NCI-H2196 (cell line): ENCODE results near the gene TIMP4.

Experiments
- DNase-seq: peaks from one replicate; lab custom pipeline; 2025; ENCODE audit not compliant: unreplicated experiment; lab: John Stamatoyannopoulos, UW

TIMP4 gene

DNA sequence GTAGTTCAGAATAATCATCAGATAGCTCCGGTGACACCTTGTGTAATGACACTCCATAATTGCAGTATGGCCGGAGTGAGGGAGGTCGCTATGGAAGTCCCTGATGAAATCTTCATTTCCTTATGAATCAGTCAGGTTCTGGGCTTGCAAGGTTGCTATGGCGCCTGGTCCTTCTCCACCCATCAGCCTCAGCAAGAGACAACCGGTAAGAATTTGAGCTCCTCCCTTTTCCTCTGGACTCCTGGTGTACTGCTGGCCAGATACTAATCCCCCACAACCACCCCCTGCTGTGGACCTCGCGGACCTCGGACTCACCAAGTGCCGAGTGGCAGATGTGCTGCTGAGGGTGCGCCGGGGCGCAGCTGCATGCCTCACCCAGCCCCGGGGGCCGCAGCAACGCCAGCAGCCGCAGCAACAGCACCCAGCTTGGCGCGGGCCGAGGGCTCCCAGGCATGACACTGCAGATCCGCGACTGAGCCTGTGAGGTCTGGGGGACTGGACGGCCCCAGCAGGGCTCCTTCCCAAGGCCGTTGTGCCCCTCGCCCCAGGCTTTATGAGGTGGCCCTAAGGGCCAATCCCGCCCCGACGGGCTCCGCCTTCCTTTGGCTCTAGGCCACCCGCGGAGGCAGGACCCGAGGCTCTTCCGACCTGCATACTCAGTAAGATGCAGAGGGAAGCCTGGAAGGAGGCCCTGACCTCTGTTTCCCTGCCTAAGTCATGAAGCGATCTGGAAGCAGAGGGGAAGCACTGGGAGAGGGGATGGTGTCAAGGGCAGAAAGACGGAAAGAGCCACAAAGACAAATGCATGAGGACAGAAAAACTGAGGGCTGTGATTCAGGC lies at the start of gene TIMP4:
Gene TIMP4, minus strand, starts transcription at position 526 of the 840 bp plus-strand sequence. Its CDS starts 72 bp downstream, at position 454.
- no peak for DNase-seq

DNA sequence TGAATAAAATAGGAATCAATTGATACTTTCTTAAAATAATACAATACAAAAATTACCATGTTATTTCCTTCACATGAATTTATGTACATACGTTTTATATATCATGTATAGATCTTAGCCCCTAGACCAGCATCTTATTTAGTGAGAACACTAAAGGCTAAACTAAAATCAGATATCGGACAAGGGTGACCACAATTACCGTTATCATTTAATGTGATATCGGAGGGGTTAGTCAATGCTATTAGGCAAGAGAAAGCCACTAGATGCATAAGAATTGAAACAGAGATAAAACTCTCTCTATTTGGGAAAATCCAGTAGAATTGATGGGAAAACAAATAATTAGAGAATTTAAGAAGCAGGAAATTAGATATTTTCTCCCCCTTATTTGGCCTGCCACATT lies 46.5 kb upstream of the TIMP4 start:
- DNase-seq: no peak

DNA sequence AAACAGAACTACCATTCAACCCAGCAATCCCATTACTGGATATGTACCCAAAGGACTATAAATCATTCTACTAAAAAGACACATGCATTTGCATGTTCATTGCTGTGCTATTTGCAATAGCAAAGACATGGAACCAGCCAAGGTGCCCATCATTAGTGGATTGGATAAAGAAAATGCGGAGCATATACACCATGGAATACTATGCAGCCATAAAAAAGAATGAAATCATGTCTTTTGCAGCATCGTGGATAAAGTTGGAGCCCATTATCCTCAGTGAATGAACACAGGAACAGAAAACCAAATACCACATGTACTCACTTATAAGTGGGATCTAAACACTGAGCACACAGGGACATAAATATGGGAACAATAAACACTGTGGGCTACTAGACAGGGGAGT lies 43.1 kb upstream of the TIMP4 start:
- no peak for DNase-seq

- no peak for DNase-seq
Observed at GRCh38 chr3:12198301-12198700, 39.6 kb upstream of the TIMP4 start.

DNA sequence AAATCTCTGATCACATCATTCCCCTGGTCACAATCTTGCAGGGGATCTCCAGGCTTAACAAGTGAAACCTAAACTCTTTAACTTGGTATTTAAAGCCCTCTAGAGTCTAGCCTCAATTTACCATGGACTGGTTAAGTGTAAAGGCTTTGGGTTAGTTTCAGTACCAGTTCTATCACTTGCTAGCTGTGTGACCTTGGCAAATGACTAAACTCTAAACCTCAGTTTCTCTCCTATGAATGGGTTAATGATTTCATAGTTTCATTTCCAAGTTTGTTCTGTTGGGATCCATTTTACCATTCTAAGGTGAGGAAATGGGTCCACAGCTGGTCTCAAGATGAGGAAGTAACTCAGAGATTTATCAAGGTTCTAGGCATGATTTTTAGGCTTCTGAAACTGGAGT lies 38.8 kb upstream of the TIMP4 start:
- no peak for DNase-seq

DNA sequence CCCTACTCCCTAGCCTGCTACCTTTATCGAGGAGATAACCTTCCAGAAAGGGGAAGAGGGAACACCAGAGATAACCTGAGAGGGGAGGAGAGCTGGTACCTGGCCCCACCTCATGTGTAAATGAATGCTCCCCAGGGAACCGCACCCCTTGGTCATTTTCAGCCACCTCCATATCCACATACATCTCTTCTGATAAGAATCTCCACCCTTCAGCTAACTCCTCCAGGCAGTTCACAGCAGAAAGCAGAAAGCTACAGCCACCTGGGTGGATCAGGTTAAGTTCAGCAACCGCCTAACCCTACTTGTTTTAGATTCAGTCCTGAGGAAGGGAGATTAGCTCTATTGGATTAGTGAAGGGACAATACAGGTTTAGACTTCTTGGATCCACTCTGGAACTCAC lies 38.0 kb upstream of the TIMP4 start:
- no peak for DNase-seq

GRCh38 chr3:12195231-12195630 lies 36.5 kb upstream of the TIMP4 start:
- DNase-seq: no peak

DNA sequence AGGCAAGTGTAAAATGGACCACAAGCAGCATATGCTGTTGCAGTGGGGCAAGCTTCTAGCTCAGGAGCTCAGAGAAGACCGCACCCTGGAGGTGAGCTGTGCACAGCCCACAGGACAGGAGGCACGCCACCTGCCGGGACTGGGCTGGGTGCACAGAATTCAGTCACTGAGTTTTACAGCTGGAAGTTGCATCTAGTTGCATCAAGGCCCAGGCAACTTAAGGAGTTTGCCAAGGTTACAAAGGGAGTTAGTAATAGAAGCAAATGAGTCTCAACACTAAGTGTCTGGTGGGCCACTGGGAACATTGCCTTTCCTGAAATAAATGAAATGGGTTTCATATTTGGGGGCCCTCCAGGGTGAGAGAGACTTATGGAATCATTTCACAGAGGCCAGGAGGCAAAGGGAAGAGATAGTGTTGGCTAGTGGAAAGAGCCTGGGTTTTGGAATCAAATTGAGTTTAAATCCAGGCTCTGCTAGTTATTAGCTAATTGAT lies 36.0 kb upstream of the TIMP4 start:
- no peak for DNase-seq

- DNase-seq: no peak
Observed at GRCh38 chr3:12194209-12194608, 35.5 kb upstream of the TIMP4 start.

GRCh38 chr3:12193485-12194165 lies 34.9 kb upstream of the TIMP4 start:
- DNase-seq: no peak

DNA sequence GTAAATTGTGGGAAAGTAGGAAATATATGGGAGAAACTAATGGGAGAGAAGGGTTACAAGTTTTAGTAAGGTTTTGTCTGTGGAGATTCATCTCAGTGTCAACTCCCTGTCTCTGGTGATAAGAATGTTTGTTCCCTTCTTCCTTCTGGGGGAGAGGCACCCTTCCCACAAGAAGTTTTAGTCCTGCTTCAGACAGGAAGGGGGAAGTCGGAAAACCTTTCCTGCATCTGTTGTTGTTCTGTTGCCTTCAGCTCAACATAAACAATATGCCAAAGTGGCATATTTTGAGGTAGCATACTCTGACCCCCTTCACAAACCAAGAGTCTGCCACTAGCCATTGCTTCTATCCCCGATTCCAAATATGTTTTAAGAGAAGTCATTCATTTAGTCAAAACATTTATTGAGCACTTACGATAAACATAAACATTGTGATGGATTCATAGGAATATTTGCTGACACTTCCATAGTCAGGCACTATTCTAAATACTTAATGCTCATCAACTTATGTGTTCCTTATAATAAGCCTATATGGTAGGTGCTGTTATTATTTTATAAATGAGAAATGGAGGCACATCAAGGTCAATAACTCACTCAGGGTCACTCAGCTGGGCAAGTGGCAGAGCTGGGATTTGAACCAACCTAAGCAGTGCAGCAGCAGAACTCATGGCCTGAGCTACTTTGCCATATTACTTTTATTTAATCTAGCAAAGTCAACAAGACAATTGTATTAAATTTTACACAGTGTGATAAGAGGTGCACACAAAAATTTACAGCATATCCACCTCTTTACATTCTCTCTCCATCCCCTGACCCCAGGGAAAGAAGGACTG lies 34.2 kb upstream of the TIMP4 start:
- no peak for DNase-seq

GRCh38 chr3:12192173-12192572 lies 33.5 kb upstream of the TIMP4 start:
- DNase-seq: no peak

DNA sequence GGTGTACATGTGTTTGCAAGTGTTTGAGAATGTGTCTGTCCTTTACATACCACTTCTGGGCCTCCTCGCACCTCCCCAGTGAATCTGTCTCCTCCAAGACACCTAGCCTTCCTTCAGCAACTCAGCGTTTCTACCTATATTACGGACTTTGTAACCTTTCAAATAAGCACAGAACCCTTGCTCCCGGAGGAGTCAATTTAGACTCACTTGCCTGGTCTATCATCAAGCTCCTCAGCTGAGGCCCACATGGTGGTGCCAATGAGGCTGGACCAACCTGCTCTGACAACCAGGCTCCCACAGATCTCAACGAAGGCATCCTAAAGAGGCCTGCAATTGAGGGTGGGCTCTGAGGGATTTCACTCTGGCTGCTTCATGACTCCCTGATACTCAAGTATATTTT lies 32.8 kb upstream of the TIMP4 start:
- DNase-seq: no peak

DNA sequence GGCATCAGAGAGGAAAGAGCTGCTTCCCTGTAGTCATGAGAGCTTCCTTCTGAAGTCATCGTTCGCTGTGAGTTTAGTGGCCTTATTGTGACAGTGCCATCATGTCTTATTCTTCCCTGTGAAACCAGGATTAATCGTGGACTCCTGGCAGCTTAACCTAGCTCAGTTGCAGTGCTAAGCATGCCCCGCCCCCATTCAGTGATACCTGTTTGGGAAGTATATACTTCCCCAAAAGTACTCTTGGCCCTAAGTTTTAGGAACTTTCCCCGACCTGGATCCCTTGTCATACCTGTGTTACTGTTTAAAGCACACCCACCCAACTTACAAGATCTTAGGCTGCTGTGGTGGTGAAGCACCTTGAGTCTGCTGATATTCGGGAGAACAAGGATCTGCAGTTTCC lies 32.1 kb upstream of the TIMP4 start:
- DNase-seq: no peak

GRCh38 chr3:12190221-12190807 lies 31.6 kb upstream of the TIMP4 start:
- no peak for DNase-seq

DNA sequence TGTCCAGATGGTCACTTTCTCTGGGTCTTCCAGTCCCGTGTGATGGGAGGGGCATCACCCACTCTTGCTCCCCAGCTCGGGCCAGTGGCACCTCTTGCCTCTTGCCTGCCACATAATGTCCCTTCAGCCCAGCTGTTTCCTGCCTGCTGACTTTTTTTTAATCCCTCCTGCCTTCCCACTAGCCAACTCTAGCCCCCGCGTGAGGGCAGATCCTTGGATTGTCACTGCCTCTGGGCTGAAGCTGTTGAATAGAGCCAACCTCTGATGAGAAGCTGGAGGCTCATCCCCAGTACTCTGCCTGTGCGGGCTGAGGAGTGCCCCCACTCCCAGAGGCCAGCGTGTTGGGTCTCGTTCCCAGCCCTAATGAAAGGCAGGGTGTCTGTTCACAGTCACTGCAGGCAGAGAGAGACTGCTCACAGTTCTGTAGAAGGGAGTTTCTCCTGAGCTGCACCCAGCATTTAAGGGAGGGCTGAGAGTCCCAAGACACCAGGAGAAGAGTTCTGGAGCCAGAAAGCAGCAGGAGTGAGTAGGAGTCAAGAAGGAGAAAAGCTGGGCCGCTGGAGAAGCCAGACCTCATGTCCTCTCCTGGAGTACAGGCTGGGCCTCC lies 30.1 kb upstream of the TIMP4 start:
- DNase-seq: no peak

GRCh38 chr3:12188328-12188648 lies 29.6 kb upstream of the TIMP4 start:
- no peak for DNase-seq

GRCh38 chr3:12187448-12188327 lies 29.0 kb upstream of the TIMP4 start:
- no peak for DNase-seq

GRCh38 chr3:12186515-12187286 lies 28.0 kb upstream of the TIMP4 start:
- DNase-seq: no peak
